NCI-H146 (cell line): ENCODE measurements around the gene RREB1.
A peak's percentile ranks its signal among the peaks of the same experiment; 100 is the strongest.

Experiments
- DNase-seq: peaks from one replicate; lab custom pipeline; 2025; lab: John Stamatoyannopoulos, UW

The RREB1 gene

DNA sequence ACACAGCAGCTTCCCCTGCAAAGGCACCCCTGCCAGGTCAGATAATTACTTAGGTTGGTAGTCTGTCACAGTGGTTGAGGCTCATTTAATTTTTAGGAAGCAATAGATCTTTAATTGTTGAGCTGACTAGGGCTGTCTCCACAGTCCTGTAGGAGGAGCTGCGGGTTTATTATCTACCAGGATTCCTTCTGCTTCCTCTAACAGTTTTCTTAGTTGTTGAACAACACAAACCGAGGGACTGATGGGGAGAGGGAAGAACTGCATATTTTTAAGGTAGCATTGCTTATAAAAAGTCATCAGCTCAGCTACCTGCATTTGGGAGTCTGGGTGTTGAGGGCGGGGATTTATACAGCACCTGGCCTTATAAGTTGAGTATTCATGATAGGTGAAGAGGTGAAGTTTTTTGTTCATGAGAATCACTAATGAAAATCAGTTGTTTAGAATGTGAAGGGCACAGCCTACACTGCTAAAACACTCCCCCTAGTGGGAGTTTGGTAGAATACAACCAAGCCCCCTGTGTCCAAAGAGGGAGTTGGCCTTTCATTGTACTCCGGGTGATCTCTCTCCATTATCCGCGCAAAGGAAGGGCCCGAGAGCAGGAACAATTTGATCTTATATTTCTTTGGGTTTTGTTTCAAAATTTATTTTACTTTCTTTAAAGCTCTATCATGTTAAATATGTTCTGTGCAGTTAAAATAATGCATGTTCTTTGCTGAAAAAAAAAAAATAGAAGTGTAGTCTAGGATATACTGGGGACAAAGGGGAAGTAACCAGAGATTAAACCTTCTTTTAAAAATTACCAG is 135.6 kb downstream of the RREB1 start:
- DNase-seq: peak; percentile 71

DNA sequence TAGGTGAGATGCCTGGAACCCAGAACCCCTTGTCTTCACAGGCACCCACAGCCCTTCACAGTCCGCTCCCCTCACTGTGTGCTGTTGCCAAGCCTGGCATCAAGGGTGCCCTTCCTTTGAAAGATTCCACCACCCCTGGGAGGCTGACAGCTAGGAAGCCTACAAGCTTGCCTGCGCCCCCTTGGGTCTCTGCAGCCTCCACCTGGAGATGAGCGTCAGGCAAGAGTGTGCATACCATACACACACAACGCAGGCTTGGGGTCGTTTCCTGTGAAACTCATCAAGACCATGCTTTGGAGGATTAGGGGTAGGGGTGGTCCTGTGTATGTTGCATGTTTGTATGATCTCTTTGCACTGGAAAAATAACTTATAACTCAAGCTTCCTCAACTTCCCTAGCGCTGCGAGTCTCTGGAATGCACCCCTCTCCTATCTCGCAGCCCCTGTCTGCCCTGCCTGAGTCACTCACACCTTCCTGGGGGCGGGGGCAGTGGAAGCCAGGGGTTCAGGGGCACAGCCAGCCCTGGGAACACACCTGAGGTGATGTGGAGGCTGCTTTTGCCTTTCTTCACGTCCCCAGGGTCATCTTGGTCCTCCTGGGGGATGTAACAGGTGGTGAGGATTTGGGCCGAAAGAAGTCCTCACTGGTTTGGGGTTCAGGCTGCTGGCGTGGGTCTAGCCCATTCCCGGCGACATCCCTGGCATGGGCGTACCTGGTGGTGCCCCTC is 138.1 kb downstream of the RREB1 start:
- no peak for DNase-seq

- no peak for DNase-seq
These were observed 138.8 kb downstream of the RREB1 start for GRCh38 chr6:7246401-7247178.

- DNase-seq: no peak
These were observed 139.4 kb downstream of the RREB1 start for GRCh38 chr6:7247179-7247456.

DNA sequence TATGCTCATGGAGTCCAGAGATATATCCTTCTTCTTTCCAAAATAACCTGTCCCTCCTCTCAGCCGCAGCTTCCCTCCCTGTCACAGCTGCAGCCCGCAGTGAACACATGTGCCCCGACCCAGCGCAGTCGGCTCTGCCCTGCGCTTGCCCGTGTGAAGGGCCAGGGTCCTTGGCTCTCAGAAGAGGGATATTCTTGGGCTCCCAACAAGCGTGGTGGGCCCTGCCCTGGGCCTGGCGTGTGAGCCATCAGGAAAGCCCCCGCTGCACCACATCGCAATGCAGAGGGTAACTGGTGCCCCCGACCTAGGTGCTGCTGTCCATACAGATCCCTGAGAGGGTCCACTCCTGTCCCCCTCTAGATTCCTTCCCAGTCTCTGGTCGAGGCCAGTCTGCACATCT is 140.1 kb downstream of the RREB1 start:
- DNase-seq: no peak

DNA sequence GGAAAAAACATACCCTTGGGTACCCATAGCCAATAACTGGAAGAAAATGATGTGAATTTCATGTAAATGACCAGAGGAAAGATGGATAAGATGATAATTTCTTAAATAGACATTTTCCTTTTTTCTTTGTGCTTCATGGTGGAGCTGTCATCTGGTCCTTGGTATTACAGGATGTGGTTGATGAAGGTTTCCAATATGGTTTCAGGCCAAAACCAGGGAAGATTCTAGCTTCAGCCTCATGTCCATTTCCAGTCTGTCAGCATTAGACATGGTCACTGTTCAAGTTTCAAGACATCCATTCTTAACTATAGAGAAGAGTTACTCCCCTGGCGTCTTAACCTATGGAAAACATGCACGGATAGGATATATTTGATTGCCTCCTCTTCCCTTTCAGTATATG is 141.6 kb downstream of the RREB1 start:
- DNase-seq: no peak

- DNase-seq: no peak
These were observed 142.3 kb downstream of the RREB1 start for GRCh38 chr6:7249946-7250643.

DNA sequence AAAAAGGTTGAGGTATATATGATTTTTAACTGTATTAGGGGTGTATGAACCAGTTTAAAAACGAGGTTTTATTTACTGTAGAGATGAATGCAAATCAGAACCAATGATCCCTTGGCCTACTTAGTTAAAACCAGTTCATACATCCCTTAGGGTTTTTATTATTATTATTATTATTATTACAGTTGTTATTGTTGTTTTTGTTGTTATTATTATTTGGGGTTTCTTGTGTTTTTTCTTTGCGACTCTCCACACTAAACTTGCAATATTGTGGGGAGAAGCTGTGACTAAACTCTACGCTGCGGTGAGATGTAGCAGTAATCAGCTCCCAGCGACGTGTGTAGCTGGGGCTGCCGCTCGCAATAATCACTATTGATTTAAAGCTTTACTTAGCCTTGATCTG is 143.1 kb downstream of the RREB1 start:
- no peak for DNase-seq

DNA sequence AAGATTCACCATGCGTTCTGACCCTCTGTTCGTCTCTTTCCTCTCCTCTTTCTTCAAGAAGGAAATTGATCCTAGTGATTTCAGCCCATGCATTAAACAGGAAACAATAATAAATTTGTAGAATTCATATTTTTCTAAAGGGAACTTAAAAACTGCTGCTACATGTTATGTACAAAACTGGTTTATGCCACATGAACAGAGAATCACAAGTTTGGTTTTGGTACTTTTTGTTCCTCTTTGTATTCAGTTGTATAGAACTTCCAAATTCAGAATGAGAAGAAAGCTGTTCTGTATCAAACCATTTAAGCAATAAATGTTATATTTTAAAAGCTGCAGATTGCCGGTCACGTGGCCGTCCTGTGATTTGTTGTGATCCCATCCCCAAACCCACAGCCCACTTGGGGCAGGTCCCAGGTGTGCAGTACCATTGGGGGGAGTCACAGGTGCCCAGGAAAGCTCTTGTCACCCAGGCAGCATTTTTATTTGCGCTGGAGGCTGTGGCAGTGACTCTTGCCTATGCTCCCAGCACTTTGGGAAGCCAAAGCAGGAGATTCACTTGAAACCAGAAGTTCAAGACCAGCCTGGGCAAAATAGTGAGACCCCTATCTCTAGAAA is 144.0 kb downstream of the RREB1 start:
- DNase-seq: no peak

GRCh38 chr6:7252390-7252789 is 144.6 kb downstream of the RREB1 start:
- DNase-seq: no peak

DNA sequence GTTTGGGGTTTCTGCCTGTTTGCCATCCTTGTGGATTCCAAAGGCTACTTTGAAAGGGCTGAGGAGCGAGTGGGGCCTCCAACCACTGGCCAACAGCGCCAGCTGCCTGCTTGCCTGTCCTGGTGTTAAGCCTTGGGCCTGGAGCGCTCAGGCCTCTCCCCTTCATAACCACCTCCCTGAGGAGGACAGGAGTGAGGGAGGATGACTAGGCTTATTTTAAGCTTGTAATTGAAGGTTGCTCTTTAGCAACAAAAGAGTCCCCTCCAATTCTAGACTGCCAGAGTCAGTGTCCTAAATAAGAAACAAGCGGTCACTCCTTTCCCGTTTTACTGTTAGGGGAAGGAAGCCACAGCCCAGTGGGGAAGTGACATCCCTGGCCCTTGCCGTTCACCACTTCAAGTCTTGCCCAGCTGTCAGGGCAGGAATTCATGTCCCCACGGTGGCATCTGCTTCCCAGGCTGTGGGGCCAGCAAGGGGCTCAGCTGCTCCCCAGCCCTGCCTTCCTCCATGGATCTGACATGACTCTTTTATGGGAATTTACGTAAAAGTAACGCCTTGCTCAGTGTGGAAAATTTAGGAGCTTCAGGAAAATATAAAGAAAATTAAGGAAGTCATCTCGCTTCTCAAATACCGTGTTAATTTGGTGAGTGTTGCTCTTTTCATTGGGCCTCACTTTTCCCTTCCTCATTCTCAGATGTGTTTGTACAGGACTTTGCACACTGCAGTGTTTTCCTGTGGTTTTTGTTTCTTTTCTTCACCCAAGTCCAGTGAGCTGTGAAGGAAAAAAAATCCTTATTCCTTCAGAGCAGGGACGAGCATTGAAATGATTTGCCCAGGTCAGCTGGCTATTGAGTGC is 147.4 kb downstream of the RREB1 start:
- no peak for DNase-seq

- DNase-seq: no peak
These were observed 148.2 kb downstream of the RREB1 start for GRCh38 chr6:7255918-7256317.

DNA sequence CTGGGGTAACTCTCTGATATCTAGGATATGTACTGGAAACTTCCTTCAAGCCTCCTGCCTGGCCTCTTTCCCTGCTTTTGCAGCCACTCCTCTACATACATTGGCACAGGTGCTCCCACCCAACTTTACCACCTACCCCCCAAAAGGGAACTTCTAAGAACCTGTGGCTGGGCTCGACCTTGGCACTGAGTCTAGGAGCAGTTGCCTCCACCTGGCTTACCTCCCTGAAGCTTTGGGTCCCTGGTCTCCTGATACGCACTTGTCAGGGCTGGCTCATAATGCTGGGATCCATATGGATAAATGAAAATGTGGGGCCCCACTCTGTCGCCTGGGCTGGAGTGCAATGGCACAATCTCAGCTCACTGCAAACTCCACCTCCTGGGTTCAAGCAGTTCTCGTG is 149.0 kb downstream of the RREB1 start:
- DNase-seq: no peak

DNA sequence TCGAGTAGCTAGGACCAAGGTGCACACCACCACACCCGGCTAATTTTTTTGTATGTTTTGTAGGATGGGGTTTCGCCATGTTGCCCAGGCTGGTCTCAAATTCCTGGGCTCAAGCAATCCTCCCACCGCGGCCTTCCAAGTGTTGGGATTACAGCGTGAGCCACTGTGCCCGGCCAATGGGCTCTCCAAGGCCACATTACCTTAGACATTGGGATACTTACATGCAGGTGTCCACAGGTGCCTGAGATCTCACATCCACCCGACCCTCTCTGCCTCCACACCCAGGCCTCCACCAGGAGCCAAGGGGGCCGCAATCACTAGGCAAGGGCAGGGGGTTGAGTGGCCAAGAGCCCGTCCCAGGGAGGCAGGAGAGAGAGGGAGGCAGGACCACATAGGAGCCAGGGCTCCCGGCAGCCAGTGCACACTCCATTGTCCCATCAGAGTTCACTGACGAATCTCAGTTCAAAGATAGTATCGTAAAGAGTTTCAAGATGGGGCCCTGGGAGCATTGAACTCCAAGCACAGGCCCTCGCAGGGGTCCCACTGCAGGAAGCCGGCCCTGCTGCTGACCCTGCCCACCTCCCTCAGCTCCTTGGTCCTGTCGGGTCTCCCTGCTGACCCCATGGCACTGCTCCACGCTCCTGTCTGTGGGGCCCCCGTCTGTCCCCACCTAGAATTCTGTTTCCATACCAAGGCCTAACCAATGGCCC is 149.9 kb downstream of the RREB1 start:
- no peak for DNase-seq

DNA sequence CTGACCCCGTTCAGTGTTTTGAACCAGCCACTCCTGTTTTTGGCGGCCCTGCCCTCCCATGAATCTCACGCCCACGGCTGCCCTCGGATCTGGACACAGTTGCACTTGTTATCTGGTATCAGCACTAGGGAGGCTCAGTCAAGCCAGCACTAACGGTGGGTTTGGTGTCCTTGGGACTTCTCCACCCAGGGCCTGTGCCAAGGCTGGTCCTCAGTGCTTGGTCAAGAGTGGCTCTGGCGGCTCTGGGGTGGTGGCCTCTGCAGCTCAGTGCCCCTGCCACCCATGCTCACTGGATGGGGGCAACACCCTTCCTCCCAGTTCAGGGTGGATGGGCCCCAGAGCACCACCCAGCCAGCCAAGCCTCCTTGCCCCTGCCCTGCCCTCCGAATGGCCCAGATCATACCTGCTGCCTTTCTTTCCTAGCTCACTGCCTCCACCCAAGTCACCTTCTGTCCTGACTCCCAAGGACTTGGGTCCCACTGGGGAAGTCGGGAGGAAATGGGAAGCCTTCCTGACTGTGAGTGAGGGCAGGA is 150.5 kb downstream of the RREB1 start:
- DNase-seq: no peak

DNA sequence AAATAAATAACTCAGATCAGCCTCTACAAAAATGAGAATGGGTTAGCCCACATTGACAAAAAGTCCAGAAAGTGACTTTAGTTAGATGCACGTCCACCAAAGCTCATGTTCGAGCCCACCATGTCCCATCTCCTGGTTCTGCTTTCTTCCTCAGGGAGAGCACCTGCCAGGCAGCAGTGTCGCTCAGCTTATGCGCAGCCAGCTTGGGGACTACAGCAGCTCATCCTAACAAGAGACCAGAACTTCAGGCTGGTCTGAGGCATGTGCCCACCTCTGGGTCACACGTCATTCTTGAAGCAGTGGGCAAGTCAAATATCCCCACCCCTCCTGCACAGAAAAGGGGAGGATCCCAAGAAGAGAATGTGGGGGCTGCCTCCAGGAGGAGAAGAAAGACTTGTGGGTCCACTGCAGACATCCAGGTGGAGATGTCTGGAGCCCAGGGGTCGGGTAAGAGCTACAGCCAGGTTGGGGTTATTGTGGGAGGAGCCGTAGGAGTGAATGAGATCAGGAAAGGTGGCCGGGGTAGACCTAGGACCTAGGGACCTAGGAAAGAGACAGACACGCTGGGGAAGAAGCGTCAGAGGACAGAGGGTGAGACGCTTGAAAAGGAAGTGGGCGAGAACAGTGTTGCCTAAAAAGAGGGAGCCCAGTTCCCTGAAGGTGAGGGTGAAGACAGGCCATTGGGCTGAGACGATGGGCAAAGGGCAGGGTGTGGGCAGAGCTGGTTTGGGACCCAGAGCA is 152.7 kb downstream of the RREB1 start:
- DNase-seq: peak; percentile 38

- DNase-seq: peak; percentile 92
These were observed 153.5 kb downstream of the RREB1 start for GRCh38 chr6:7261032-7261841.

- DNase-seq: peak; percentile 95
These were observed 154.2 kb downstream of the RREB1 start for GRCh38 chr6:7261852-7262461.
